GM23338 (cell line): ENCODE data around the gene ALAD. TPM values are rescaled to one million over a fixed set of nuclear protein-coding genes. Genes with fewer than 3 reads are reported as not detected.

Experiments used
- ATAC-seq: fragments of 200-7000 bp; cut with Tn5 transposase; 3 replicates; pipeline ENCODE4 v1.9.1; 2020
- DNase-seq: peaks from one replicate; pipeline ENCODE4 v3.0.0-alpha.2; 2015; ENCODE audit warnings: low spot score
- H2AFZ ChIP-seq: fragments of 200-600 bp; sonication (generic); 2 replicates; pipeline ENCODE4 v1.8.0; 2016; ENCODE audit warnings: antibody characterized with exemption, mild to moderate bottlenecking, moderate library complexity
- H3F3A ChIP-seq: fragments of 200-600 bp; sonication (generic); replicated peaks from 2 replicates; pipeline ENCODE4 v1.8.0; 2017; ENCODE audit warnings: antibody characterized with exemption, mixed run types, low read depth
- H3K27ac ChIP-seq: fragments of 200-600 bp; sonication (generic); 2 replicates; pipeline ENCODE4 v1.6.1; 2016; ENCODE audit warnings: low read depth
- H3K27me3 ChIP-seq: fragments of 200-600 bp; sonication (generic); 2 replicates; pipeline ENCODE4 v1.8.0; 2016; ENCODE audit warnings: mild to moderate bottlenecking, mixed run types, moderate library complexity; ENCODE audit not compliant: insufficient read depth
- H3K36me3 ChIP-seq: fragments of 200-600 bp; sonication (generic); 2 replicates; pipeline ENCODE4 v1.8.0; 2016; ENCODE audit warnings: mild to moderate bottlenecking; ENCODE audit not compliant: insufficient read depth
- H3K4me1 ChIP-seq: fragments of 200-600 bp; sonication (generic); 2 replicates; pipeline ENCODE4 v1.8.0; 2016; ENCODE audit warnings: mild to moderate bottlenecking, moderate library complexity; ENCODE audit not compliant: insufficient read depth
- H3K4me2 ChIP-seq: fragments of 200-600 bp; sonication (generic); 2 replicates; pipeline ENCODE4 v1.7.1; 2017; ENCODE audit warnings: mixed run types
- H3K4me3 ChIP-seq: fragments of 200-600 bp; sonication (generic); 2 replicates; pipeline ENCODE4 v1.6.1; 2016; ENCODE audit warnings: mixed run types
- H3K79me2 ChIP-seq: fragments of 200-600 bp; sonication (generic); replicated peaks from 2 replicates; pipeline ENCODE4 v1.8.0; 2017; ENCODE audit warnings: mild to moderate bottlenecking; ENCODE audit not compliant: insufficient read depth
- H3K9me2 ChIP-seq: fragments of 200-600 bp; sonication (generic); 2 replicates; pipeline ENCODE4 v1.8.0; 2017; ENCODE audit not compliant: insufficient read depth
- H4K20me1 ChIP-seq: fragments of 200-600 bp; sonication (generic); replicated peaks from 2 replicates; pipeline ENCODE4 v1.8.0; 2017; ENCODE audit warnings: mild to moderate bottlenecking; ENCODE audit not compliant: insufficient read depth
- H3K27ac Mint-ChIP-seq: 2 replicates; pipeline ENCODE4 v1.8.0; 2020; ENCODE audit warnings: inconsistent platforms, mild to moderate bottlenecking, moderate library complexity, mixed read lengths
- H3K27me3 Mint-ChIP-seq: 3 replicates; pipeline ENCODE4 v1.8.0; 2022; ENCODE audit warnings: low read depth, mild to moderate bottlenecking, moderate library complexity, mixed read lengths, inconsistent platforms; ENCODE audit not compliant: insufficient read depth, poor library complexity
- H3K36me3 Mint-ChIP-seq: 3 replicates; pipeline ENCODE4 v1.8.0; 2021; ENCODE audit warnings: low read depth, mild to moderate bottlenecking, inconsistent platforms, moderate library complexity, mixed read lengths
- H3K4me1 Mint-ChIP-seq: 3 replicates; pipeline ENCODE4 v1.8.0; 2020; ENCODE audit warnings: mild to moderate bottlenecking, inconsistent platforms, mixed read lengths
- H3K4me3 Mint-ChIP-seq: 3 replicates; pipeline ENCODE4 v1.8.0; 2021; ENCODE audit warnings: moderate library complexity, mild to moderate bottlenecking, inconsistent platforms, mixed read lengths
- H3K9me3 Mint-ChIP-seq: 3 replicates; pipeline ENCODE4 v1.8.0; 2020; ENCODE audit warnings: moderate library complexity, mild to moderate bottlenecking, inconsistent platforms, mixed read lengths
- CREB1 ChIP-seq: fragments of 250-450 bp; sonication (Bioruptor Pico); IDR thresholded peaks from 2 replicates; pipeline ENCODE4 v1.5.0; 2020; ENCODE audit warnings: low read depth, mild to moderate bottlenecking, moderate library complexity
- EZH2 ChIP-seq: fragments of 200-600 bp; sonication (generic); IDR thresholded peaks from one replicate; pipeline ENCODE4 v1.8.0; 2017; ENCODE audit warnings: antibody characterized with exemption, mild to moderate bottlenecking, low read depth; ENCODE audit not compliant: unreplicated experiment
- EZH2phosphoT487 ChIP-seq: fragments of 200-600 bp; sonication (generic); IDR thresholded peaks from one replicate; pipeline ENCODE4 v1.8.1; 2018; ENCODE audit warnings: antibody characterized with exemption; ENCODE audit not compliant: unreplicated experiment
- JUNB ChIP-seq: IDR thresholded peaks from one replicate; pipeline ENCODE4 v1.6.1; 2016; ENCODE audit warnings: antibody characterized with exemption; ENCODE audit not compliant: unreplicated experiment
- NANOG ChIP-seq: IDR thresholded peaks from 2 replicates; pipeline ENCODE4 v1.6.1; 2016; ENCODE audit warnings: antibody characterized with exemption, borderline replicate concordance
- POLR2AphosphoS5 ChIP-seq: IDR thresholded peaks from 2 replicates; pipeline ENCODE4 v1.6.1; 2016; ENCODE audit warnings: antibody characterized with exemption, low read depth
- REST ChIP-seq: IDR thresholded peaks from one replicate; pipeline ENCODE4 v1.6.1; 2018; ENCODE audit warnings: antibody characterized with exemption; ENCODE audit not compliant: unreplicated experiment
- STAT1 ChIP-seq: IDR thresholded peaks from one replicate; pipeline ENCODE4 v1.6.1; 2016; ENCODE audit warnings: antibody characterized with exemption; ENCODE audit not compliant: unreplicated experiment
- ZNF114 ChIP-seq: fragments of 250-450 bp; sonication (Bioruptor Pico); IDR thresholded peaks from 2 replicates; pipeline ENCODE4 v1.5.0; 2020; ENCODE audit warnings: mild to moderate bottlenecking, moderate library complexity
- ZNF331 ChIP-seq: fragments of 250-450 bp; sonication (Bioruptor Pico); IDR thresholded peaks from 2 replicates; pipeline ENCODE4 v1.5.0; 2020; ENCODE audit warnings: low read depth, mild to moderate bottlenecking, moderate library complexity
- polyA plus RNA-seq: library from polyadenylated mRNA; unstranded; fragments of >200 nt; fragmentation: Nextera tagmentation; extraction: Ambion mirVana; gene quantifications from 2 replicates; pipeline ENCODE4 v1.2.1, GENCODE V29; 2016
- total RNA-seq: library from RNA; depleted of rRNA; stranded (reverse); fragments of >200 nt; shearing (Covaris generic); gene quantifications from 2 replicates; pipeline ENCODE4 v1.2.3, GENCODE V29; 2014
- TF ChIP-seq, protein P1 (sequence below): IDR thresholded peaks from 2 replicates; pipeline ENCODE4 v1.6.1; 2016; ENCODE audit warnings: antibody characterized with exemption
- TF ChIP-seq, protein P2 (sequence below), 2 experiments: fragments of 200-600 bp in 1 of 2; sonication (generic) in 1 of 2; conservative IDR thresholded peaks; 2 replicates each; pipeline versions ENCODE4 v1.5.1 to v1.6.1; 2016 to 2017; ENCODE audit warnings: antibody characterized with exemption in 2 of 2, low read depth in 2 of 2, mild to moderate bottlenecking in 2 of 2, moderate library complexity in 1 of 2

ALAD gene
- total and polyA plus RNA-seq, 2 experiments from 2014 or later: 7.1 to 10.1 TPM

DNA sequence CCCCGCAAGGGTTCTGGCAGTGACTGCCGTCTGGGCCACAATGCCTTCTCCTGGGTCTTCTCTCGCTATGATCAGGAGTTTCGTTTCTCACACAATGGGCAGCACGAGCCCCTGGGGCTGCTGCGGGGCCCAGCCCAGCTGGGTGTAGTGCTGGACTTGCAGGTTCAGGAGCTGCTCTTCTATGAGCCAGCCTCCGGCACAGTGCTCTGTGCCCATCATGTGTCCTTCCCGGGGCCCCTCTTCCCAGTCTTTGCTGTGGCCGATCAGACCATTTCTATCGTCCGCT, 31.3 kb downstream of the ALAD start (continued):
- TF ChIP-seq ZNF114 (no peak), NANOG (no peak)
- TF ChIP-seq, protein P1, sequence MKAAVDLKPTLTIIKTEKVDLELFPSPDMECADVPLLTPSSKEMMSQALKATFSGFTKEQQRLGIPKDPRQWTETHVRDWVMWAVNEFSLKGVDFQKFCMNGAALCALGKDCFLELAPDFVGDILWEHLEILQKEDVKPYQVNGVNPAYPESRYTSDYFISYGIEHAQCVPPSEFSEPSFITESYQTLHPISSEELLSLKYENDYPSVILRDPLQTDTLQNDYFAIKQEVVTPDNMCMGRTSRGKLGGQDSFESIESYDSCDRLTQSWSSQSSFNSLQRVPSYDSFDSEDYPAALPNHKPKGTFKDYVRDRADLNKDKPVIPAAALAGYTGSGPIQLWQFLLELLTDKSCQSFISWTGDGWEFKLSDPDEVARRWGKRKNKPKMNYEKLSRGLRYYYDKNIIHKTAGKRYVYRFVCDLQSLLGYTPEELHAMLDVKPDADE: no peak

DNA sequence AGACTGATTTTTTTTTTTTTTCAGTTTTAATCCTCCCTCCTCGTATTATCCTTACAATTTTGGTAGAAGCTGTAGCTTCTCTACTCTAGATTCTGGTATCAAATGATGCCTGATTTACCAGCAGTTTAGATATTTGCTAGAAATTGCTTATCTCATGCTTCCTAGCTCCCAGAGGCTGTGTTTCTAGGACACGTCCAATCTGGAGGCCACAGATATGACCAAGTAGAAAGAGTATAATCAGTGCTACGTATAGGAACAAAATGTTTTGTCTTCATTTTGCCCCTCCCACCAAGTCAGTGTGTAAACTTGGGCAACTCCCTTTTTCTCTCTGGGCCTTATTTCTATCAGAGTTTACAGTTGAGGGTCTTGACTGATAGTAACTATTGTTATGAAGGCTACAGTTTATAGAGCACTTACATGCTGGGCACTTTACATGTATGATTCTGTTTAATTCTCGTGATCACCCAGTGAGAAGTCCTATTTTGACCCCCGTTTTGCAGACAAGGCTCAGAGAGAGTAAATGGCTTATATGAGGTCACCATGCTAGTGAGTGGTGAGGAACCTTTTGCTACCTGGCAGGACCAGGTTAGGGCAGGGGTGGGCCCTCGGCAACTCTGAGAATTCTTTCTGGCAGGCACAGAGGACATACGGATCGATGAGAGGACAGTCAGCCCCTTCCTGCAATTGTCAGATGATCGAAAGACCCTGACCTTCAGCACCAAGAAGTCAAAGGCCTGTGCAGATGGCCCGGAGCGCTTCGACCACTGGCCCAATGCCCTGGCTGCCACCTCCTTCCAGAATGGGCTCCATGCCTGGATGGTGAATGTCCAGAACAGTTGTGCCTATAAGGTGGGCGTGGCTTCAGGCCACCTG, 31.9 kb downstream of the ALAD start:
- Histone ChIP-seq H3F3A (no peaks in the 10 kb centered on the region), H3K36me3 (no peaks in the 10 kb centered on the region), H4K20me1 (no peaks in the 10 kb centered on the region), H3K27ac (no peak overlapping the region), H2AFZ (no peak overlapping the region), H3K9me2 (no peaks in the 10 kb centered on the region), H3K79me2 (no peaks in the 10 kb centered on the region), H3K27me3 (no peaks in the 10 kb centered on the region), H3K4me1 (no peaks in the 10 kb centered on the region), H3K4me3 (no peak overlapping the region), H3K4me2 (no peak overlapping the region)
- Mint-ChIP-seq H3K27me3 (no peaks in the 10 kb centered on the region), H3K36me3 (no peaks in the 10 kb centered on the region; the same call in 2 of the 3 replicates), H3K27ac (no peak overlapping the region), H3K9me3 (no peaks in the 10 kb centered on the region), H3K4me1 (peaks cover 4% of the 10 kb centered on the region; the same call in 2 of the 3 replicates), H3K4me3 (no peak overlapping the region)
- DNase-seq (no peak), ATAC-seq (no peak)
- TF ChIP-seq, protein P2, sequence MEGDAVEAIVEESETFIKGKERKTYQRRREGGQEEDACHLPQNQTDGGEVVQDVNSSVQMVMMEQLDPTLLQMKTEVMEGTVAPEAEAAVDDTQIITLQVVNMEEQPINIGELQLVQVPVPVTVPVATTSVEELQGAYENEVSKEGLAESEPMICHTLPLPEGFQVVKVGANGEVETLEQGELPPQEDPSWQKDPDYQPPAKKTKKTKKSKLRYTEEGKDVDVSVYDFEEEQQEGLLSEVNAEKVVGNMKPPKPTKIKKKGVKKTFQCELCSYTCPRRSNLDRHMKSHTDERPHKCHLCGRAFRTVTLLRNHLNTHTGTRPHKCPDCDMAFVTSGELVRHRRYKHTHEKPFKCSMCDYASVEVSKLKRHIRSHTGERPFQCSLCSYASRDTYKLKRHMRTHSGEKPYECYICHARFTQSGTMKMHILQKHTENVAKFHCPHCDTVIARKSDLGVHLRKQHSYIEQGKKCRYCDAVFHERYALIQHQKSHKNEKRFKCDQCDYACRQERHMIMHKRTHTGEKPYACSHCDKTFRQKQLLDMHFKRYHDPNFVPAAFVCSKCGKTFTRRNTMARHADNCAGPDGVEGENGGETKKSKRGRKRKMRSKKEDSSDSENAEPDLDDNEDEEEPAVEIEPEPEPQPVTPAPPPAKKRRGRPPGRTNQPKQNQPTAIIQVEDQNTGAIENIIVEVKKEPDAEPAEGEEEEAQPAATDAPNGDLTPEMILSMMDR (conservative IDR thresholded peaks at IDR 0.05; ENCODE audit: low read depth in 2 of 2): no peak
- TF ChIP-seq NANOG (no peak), CREB1 (no peak), REST (no peak), STAT1 (no peak), POLR2AphosphoS5 (no peak), ZNF114 (no peak), EZH2phosphoT487 (no peak), EZH2 (no peak), JUNB (no peak), ZNF331 (no peak)
- TF ChIP-seq, protein P1: no peak
